Prostate gland (tissue), 2 donors: ENCODE results near the gene SPATA25.

Experiments
- CTCF ChIP-seq, 4 experiments: fragments of 200-600 bp in 2 of 4; fragments of 450-650 bp in 2 of 4; sonication (generic) in 2 of 4; IDR thresholded peaks; 1 replicate in 3 of 4; 2 replicates in 1 of 4; pipeline ENCODE4 v1.5.1; 2016 to 2019; ENCODE audit warnings: antibody characterized with exemption in 4 of 4, mild to moderate bottlenecking in 2 of 4, moderate library complexity in 2 of 4
- POLR2A ChIP-seq: fragments of 450-650 bp; IDR thresholded peaks from one replicate; pipeline ENCODE4 v1.6.1; 2016; ENCODE audit warnings: antibody characterized with exemption, mild to moderate bottlenecking

GRCh38 chr20:45921337-45922189 lies 34.1 kb upstream of the SPATA25 start:
- TF ChIP-seq CTCF (IDR thresholded peaks at IDR 0.05) = no peak
- no peak for TF ChIP-seq POLR2A
